IPS-18c (cell line): ENCODE measurements around the gene LIPA.

ENCODE experiments used
- H3K4me3 ChIP-seq: 2 replicates; pipeline ENCODE4 v1.7.0; 2013; ENCODE audit warnings: low read depth, mild to moderate bottlenecking, low read length, moderate library complexity; ENCODE audit not compliant: insufficient read depth
- H3K9me3 ChIP-seq: one replicate; pipeline ENCODE4 v1.6.1; 2013; ENCODE audit warnings: mild to moderate bottlenecking, low read length, moderate library complexity; ENCODE audit not compliant: control insufficient read depth, insufficient read depth

LIPA gene

GRCh38 chr10:89164080-89164479, 87.5 kb downstream of the LIPA start:
- Histone ChIP-seq H3K9me3 (no peaks in the 10 kb centered on the region), H3K4me3 (no peak overlapping the region)
